ENCODE results near the gene PTPRK. TPM values are rescaled to one million over a fixed set of nuclear protein-coding genes. Genes with fewer than 3 reads are reported as not detected.
"Not testable (repeated sequence)": the region's sequence is repeated elsewhere in the genome, so short reads cannot be mapped to it uniquely, and the experiment has no call there.

PTPRK gene
- total RNA-seq, 2 experiments from 2014 or later: not detected

- Histone ChIP-seq H3K4me2 (ENCODE audit: low read length) (no peak overlapping the region), H3K4me1 (ENCODE audit: insufficient read depth, low read length, poor library complexity, severe bottlenecking) (no peaks in the 10 kb centered on the region), H3K36me3 (ENCODE audit: insufficient read depth, low read length) (no peaks in the 10 kb centered on the region), H2AFZ (ENCODE audit: low read length) (no peak overlapping the region), H3K4me3 (ENCODE audit: low read depth, low read length, poor library complexity, severe bottlenecking) (no peak overlapping the region), H3K27ac (ENCODE audit: low read depth, low read length, poor library complexity, severe bottlenecking) (no peak overlapping the region), H3K9me2 (ENCODE audit: insufficient read depth, low read length) (no peaks in the 10 kb centered on the region), H3K79me2 (ENCODE audit: insufficient read depth, low read depth, low read length) (no peaks in the 10 kb centered on the region), H3K9me3 (ENCODE audit: low read length) (no peaks in the 10 kb centered on the region; the same call in 1 of the 2 replicates), H4K20me1 (ENCODE audit: insufficient read depth, low read length) (no peaks in the 10 kb centered on the region)
- intact Hi-C loops (cut with micrococcal nuclease; ENCODE audit: unreplicated experiment): no loop called here
- TF ChIP-seq CTCF (conservative IDR thresholded peaks at IDR 0.05; ENCODE audit: low read length) (no peak), EZH2phosphoT487 (IDR thresholded peaks at IDR 0.05; ENCODE audit: borderline replicate concordance, low read depth, low read length) (no peak)
- BruUV-seq (replicated peaks): no TSS peak
- DNase-seq (ENCODE audit: low spot score): no peak
- POLR2A ChIA-PET: no interaction called here
- CTCF ChIA-PET (ENCODE audit: unreplicated experiment): no interaction called here
Measured at GRCh38 chr6:127933852-127934840, 586.3 kb downstream of the PTPRK start.

GRCh38 chr6:127933137-127933536 is 587.3 kb downstream of the PTPRK start:
- intact Hi-C loops (cut with micrococcal nuclease; ENCODE audit: unreplicated experiment): no loop called here
- Histone ChIP-seq H3K4me3 (ENCODE audit: low read depth, low read length, poor library complexity, severe bottlenecking) (no peak overlapping the region), H4K20me1 (ENCODE audit: insufficient read depth, low read length) (no peaks in the 10 kb centered on the region), H3K4me1 (ENCODE audit: insufficient read depth, low read length, poor library complexity, severe bottlenecking) (no peaks in the 10 kb centered on the region), H3K9me3 (ENCODE audit: low read length) (no peaks in the 10 kb centered on the region; the same call in 1 of the 2 replicates), H3K79me2 (ENCODE audit: insufficient read depth, low read depth, low read length) (no peaks in the 10 kb centered on the region), H3K36me3 (ENCODE audit: insufficient read depth, low read length) (no peaks in the 10 kb centered on the region), H2AFZ (ENCODE audit: low read length) (no peak overlapping the region), H3K4me2 (ENCODE audit: low read length) (no peak overlapping the region), H3K9me2 (ENCODE audit: insufficient read depth, low read length) (no peaks in the 10 kb centered on the region), H3K27ac (ENCODE audit: low read depth, low read length, poor library complexity, severe bottlenecking) (no peak overlapping the region)
- no peak for DNase-seq (ENCODE audit: low spot score)
- POLR2A ChIA-PET: no interaction called here
- BruUV-seq (replicated peaks): no TSS peak
- TF ChIP-seq EZH2phosphoT487 (IDR thresholded peaks at IDR 0.05; ENCODE audit: borderline replicate concordance, low read depth, low read length): no peak
- no peak for TF ChIP-seq CTCF (conservative IDR thresholded peaks at IDR 0.05; ENCODE audit: low read length)
- CTCF ChIA-PET (ENCODE audit: unreplicated experiment): no interaction called here

GRCh38 chr6:127932708-127933107 is 587.7 kb downstream of the PTPRK start:
- Histone ChIP-seq H3K4me3 (ENCODE audit: low read depth, low read length, poor library complexity, severe bottlenecking) (no peak overlapping the region), H3K27ac (ENCODE audit: low read depth, low read length, poor library complexity, severe bottlenecking) (no peak overlapping the region), H3K79me2 (ENCODE audit: insufficient read depth, low read depth, low read length) (no peaks in the 10 kb centered on the region), H3K9me2 (ENCODE audit: insufficient read depth, low read length) (no peaks in the 10 kb centered on the region), H4K20me1 (ENCODE audit: insufficient read depth, low read length) (no peaks in the 10 kb centered on the region), H3K4me2 (ENCODE audit: low read length) (no peak overlapping the region), H2AFZ (ENCODE audit: low read length) (no peak overlapping the region), H3K9me3 (ENCODE audit: low read length) (no peaks in the 10 kb centered on the region; the same call in 1 of the 2 replicates), H3K36me3 (ENCODE audit: insufficient read depth, low read length) (no peaks in the 10 kb centered on the region), H3K4me1 (ENCODE audit: insufficient read depth, low read length, poor library complexity, severe bottlenecking) (no peaks in the 10 kb centered on the region)
- intact Hi-C loops (cut with micrococcal nuclease; ENCODE audit: unreplicated experiment): no loop called here
- no TSS peak for BruUV-seq (replicated peaks)
- peak; percentile 1 for DNase-seq (ENCODE audit: low spot score)
- CTCF ChIA-PET (ENCODE audit: unreplicated experiment): no interaction called here
- TF ChIP-seq CTCF (conservative IDR thresholded peaks at IDR 0.05; ENCODE audit: low read length) (no peak), EZH2phosphoT487 (IDR thresholded peaks at IDR 0.05; ENCODE audit: borderline replicate concordance, low read depth, low read length) (no peak)
- POLR2A ChIA-PET: no interaction called here

- H2AFZ ChIP-seq (ENCODE audit: low read length); H3K4me2 ChIP-seq (ENCODE audit: low read length); H3K9me3 ChIP-seq (ENCODE audit: low read length); H3K79me2 ChIP-seq (ENCODE audit: insufficient read depth, low read depth, low read length); BruUV-seq (replicated peaks); intact Hi-C loops (cut with micrococcal nuclease; ENCODE audit: unreplicated experiment); H3K4me1 ChIP-seq (ENCODE audit: insufficient read depth, low read length, poor library complexity, severe bottlenecking); H3K9me2 ChIP-seq (ENCODE audit: insufficient read depth, low read length); CTCF ChIA-PET (ENCODE audit: unreplicated experiment); DNase-seq (ENCODE audit: low spot score); H3K27ac ChIP-seq (ENCODE audit: low read depth, low read length, poor library complexity, severe bottlenecking); H3K4me3 ChIP-seq (ENCODE audit: low read depth, low read length, poor library complexity, severe bottlenecking); H4K20me1 ChIP-seq (ENCODE audit: insufficient read depth, low read length); H3K36me3 ChIP-seq (ENCODE audit: insufficient read depth, low read length): not testable (repeated sequence)
- POLR2A ChIA-PET: interaction anchor here (0.6 kb wide), 1 partner anchor 26 kb away, joined by 3 read pairs; no protein-coding TSS in a partner anchor
Measured at GRCh38 chr6:127926441-127926840, 594.0 kb downstream of the PTPRK start.
